ENCODE results near the gene ZER1.

Gene ZER1

DNA sequence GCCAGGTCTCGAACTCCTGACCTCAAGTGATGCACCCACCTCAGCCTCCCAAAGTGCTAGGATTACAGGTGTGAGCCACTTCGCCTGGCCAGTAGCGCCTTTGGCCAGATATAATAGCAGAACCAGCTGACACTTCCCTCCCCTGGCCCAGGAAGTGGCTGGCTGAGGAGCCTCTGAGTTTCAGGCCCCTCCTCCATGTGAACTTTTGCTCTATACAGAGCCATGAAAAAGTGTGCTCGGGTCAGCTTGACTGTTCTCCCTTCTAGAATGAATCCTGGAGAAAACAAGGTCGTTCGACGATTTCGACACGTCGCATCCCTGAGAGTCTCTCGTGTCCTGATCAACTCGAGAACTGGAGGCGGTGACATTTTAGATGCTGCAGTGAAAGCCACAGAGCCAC is 39.2 kb downstream of the ZER1 start:
- DNase-seq: no peak

DNA sequence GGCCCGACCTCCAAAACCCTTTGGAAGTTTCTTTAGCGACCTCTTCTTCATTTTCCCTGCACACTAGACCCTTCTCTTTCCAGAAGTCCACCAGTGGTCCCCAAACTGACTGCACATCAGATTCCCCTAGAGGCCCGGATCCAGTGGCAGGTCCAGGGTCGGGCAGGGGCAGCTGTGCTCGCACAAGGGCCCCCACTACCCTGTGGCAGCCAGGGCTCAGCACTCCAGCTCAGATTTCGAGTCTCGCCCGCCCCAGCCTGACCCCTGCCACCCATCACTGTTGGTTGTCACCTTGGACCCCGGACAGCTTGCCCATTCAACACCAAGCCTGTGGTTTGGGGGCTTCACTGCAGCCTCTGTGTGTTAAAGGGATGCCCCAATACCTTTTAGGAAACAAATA is 40.0 kb downstream of the ZER1 start:
- no peak for DNase-seq

DNA sequence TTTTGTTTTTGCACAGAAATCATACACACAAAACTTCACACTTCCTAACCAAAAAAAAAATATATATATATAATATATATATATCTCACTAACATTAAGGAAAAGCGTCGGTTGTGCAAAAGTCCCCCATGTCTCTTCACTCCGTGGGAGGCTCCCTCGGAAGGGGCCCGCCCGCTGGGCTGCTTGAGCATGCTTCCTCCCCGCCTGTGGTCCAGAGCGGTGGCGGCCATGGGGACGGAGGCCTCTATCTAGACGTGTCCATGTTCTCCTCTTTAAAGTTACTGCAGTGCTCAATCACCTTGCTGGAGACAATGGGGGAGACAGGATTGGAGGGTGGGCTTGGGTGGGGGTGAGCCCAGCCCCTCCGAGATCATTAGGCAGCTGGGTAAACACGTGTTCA is 40.6 kb downstream of the ZER1 start:
- no peak for DNase-seq

DNA sequence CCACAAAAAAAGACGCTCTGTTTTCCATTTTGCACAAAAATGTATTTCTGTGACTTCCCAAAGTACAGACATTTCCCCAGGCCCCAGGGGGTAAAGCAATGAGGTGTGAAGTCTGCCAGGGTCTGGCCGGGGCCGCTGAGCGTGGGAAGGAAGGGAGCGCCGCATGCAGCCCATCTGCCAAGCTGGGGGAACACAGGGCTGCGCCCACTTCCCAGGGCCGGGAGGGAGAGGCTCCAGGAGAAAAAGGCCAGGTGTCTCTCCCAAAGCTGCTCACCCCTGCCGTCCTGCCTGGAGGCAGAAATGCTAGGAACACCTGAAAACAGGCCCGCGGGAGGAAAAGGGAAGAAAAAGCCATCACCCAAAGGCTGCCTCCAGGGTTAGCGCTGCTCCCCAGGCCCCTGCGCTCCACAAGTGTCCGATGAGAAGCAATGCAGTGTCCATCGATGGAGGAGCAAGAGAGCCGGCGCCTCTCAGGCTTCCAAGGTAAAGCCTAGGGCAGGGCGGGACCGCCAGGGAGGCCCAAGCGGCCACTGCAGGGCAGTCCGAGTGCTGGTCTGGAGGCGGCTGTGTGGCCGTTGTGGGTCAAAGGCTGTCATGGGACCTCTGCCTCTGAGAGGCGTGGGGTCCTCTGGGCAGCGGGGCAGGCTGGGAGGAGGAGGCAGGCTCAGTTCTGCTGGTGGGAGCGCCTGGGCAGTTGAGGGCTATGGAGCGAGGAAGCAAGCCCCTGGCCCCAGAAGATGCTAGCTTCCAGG is 41.8 kb downstream of the ZER1 start:
- no peak for DNase-seq

DNA sequence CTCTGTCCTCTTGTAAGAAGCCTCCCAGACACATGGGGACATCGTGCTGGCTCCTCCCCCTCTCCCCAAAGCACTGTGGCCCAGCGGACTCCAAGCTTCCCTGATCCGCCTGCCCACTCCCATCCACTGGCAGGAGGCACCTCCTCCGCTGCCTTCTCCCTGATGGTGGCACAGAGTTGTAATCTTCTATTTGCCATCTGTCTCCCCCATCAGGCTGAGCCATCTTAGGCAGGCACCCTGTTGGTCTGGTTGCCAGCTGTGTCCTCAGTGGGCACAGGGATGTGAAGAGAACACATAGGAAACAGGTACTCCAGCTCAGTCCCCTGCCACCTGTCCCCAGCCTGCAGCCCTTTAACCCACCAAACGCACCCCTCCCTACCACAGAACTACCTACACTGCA is 42.4 kb downstream of the ZER1 start:
- peak; percentile 4 for DNase-seq

DNA sequence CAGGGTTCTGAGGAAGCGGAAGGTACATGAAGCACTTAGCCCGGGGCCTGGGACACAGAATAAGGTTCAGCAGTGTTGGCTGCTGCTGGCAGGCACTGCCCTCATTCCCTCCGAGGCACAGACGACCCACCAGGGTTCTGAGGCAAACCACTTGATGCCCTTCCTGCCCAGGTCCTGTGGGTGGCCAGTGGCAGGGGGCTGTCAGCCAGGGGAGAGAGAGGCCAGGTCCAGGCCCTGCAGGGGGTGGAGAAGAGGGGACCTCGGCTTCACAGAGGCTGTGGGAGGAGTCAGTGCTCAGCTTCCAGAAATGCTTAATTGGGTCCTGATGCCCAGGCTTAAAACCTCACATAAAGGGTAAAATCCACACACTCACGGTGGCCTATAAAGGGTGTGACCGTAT is 43.4 kb downstream of the ZER1 start:
- no peak for DNase-seq

DNA sequence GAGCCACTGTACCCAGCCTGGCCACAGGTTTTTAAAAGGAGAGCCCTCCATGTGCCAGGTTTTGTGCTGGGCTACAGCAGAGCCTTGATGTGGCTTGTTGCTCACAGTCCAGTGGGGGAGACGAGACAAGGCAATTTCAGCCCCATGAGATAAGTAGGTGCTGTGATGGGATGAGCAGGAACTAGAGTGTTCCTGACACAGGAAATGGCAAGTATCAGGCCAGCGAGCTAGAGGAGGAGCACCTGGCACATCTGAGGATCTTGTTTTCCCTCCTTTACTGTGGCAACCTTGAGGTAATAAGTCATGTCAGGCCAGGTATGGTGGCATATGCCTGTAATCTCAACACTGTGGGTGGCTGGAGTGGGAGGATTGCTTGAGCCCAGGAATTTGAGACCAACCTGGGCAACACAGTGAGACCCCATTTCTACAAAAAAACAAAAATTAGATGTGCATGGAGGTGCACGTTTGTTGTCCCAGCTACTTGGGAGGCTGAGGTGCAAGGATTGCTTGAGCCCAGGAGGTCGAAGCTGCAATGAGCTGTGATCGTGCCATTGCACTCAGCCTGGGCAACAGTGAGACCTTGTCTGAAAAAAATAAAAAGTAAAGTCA is 44.0 kb downstream of the ZER1 start:
- no peak for DNase-seq

DNA sequence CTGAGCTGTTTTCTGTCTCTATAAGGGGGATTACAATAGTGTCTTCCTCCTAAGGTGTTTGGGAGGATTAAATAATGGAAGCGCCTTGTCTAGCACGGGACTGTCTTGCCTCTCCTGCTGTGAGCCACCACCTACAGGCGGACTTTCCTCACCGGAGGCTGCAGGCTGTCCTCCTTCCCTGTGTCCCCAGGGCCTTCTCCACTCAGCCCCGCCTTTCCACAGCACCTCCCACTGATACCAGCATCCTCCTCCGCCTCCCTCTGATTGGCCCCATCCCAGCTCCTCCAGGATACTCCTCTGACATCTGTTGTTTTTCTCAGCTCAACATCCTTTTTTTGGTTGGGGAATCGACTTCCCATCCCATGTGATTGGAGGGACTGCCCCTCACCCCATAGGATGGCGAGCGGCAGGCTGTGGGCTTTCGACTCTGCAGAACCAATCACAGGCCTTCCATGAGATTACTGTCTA is 46.9 kb downstream of the ZER1 start:
- DNase-seq: no peak

DNA sequence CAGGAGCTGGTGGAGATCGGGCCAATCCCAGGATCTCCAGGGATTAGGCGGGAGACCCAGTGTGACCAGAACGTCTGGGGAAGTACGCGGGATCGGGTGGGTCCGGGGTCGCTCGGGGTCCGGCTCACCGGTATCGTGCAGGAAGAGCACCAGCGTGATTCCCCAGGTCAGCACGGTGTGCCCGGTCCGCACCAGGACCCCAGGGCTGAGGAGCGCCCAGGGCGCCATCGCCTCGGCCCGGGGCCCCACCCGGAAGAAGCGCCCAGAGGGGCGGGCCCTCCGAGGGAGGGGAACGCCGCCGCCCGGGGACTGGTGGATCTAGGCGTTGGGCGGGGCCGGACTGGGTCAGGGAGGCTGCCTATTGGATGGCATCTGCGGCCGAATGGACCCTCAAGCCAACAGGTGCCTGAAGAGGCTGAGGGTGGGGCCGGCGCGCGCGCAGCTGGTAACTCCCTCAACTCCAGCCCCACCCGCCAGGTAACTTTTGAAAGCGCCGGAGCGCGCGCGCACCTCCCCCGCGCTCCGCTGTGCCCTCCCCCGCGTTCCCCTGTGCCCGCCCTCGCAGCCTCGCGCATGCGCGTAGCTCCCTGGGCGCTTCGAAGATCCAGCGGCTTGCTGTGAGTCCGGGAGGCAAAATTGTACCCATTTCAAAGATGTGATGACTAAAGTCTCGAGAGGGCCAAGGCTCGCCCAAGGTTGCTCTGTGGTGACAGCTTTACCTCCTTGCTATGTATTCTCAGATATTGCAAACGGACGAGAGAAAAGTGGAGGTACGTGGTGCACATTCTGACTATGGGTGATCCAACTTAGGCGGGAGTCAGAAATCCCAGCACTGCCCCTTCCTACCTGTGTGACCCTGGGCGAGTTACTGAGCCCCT is 47.6 kb downstream of the ZER1 start, which contains the start of gene ZDHHC12:
ZDHHC12 (minus strand) TSS at position 262 of the 878 bp plus-strand sequence; CDS start at position 228, 34 bp downstream.
- peak; percentile 97 for DNase-seq

DNA sequence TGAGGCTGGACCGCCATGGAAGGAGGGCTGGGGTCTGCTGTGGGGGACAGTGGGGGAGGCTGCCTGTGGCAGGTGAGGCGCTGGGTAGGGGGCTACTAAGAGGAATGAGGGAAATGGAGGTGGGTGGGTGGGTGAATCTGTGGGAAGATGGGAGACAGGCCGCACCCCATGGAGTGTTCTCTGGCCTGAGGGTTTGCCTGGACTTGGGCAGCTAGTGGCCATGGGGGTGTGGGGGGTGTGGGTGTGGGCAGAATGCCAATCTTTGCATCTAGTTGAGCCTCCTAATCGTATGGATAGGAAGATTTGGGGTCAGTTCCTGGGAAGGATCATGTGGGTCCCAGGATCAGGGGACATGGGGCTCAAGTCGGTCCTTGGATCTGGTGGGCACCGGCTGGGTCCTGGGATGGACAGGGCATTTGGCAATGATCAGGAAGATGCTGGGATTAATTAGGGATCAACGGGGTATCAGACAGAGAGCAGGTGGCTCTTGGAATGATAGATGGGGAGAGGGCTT is 48.3 kb downstream of the ZER1 start:
- no peak for DNase-seq

DNA sequence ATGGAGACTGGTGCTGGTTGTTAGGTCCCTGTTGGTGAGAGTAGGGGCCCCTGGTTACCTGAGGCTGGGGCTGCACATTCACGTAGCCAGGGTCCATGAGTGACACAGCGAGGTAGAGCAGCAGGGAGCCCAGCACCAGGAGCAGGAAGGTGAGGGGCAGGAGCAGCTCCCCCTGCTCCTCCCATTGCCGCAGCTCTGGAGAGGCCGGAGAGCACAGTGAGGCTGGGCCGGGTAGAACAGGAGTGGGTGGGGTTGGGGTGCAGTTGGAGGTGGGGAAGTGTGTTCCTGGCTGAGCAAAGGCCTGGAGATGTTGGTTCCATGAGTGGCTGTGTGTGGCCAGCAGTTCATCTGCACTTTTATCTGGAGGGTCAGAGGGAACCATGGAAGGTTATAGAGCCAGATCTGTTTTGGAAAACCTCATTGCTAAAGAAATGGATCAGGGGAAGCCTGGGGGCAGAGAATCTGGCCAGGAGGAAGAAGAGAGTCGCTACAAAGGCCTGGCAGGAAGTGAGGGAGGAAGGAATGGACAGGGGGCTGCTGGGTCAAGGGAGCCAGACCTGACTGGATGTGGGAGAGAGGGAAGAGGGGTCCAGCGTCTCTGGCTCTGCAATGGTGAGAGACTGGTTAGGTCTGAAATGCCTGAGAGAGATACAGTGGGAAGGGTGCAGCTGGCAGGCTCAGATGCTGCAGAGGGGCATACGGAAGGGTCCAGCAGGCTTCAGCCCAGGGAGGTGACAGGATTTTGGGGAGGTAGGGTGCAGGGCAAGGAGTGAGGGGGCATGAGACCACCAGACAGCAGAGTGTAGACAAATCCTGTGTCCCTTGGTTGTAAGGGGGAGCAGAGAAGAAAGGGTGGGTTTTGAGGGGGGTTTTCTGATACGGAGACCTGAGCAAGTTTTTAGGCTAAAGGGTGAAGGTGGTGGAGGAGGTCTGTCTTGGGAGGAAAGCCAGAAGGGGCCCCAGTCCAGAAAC is 49.1 kb downstream of the ZER1 start:
- DNase-seq: no peak

DNA sequence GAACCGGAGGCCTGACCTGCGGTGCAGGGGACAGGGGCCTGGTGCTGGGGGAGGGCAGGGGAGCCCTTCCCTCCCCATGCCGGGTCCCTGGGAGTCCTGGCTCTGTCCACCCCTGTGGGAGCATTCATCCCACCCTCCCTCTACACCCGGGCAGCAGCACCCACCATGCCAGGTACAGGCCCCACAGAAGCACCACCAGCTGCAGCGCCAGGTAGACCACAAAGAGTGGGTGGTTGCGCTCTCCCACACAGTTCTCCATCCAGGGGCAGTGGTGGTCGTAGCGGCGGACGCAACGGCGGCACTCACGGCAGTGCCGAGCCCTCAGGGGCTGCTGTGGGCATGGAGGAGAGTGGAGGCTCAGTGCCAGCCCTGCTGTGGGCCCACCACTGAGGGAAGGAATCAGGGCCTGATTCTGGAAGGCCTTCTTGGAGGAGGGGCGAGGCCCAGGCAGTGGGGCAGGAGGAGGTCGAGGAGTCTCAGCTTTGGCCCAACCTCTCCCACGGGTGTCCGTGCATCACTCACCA is 50.2 kb downstream of the ZER1 start:
- no peak for DNase-seq

DNA sequence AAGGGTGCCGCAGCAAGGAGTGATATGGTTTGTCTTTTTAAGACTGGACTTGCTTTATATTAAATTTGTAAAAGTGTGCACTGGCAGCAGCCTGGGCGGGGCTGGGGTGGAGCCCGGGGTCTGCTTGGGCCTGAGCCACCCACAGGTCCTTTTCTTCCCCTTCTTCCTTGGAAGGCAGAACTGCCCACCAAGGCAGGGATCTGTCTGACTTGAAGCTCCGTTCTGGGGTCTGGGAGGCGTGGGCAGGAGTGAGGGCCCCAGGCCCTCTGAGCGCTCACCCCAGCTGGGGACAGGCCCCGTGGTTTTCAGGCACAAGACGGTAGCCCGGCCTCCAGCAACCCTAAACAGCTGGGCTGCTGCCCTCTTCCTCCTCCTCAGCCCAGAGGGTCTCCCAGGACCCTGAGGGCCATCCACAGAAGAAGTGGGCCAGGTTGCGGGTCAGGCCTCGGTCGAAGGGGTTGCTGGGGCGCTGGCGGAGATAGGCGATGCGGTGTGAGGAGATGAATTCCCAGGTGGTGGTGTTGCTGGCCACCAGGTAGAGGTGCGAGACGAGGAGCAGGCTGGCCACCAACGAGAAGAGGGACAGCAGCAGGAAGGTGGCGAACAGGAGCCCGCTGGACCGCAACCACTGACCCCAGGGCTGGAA is 50.8 kb downstream of the ZER1 start:
- no peak for DNase-seq

DNA sequence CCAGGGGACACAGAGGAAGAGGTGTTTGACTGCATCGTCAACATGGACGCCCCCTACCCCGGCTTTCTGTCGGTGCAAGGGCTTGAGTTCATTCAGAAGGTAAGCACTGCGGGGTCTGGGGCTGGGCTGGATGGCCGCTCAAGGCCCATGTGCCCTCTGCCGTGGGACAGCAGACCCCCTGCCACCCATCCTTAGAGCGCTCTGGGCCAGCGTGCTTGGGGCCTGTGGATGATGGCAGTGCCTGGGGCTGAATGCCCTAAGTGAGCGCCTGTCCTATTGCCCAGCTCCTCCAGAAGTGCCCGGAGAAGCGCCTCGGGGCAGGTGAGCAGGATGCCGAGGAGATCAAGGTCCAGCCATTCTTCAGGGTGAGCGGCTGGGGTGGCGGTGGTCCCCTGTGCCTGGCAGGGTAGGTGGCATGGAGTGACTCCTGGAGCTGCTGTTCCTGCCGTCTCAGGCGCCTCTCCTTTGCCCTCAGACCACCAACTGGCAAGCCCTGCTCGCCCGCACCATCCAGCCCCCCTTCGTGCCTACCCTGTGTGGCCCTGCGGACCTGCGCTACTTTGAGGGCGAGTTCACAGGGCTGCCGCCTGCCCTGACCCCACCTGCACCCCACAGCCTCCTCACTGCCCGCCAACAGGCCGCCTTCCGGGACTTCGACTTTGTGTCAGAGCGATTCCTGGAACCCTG is 51.7 kb downstream of the ZER1 start:
- no peak for DNase-seq

DNA sequence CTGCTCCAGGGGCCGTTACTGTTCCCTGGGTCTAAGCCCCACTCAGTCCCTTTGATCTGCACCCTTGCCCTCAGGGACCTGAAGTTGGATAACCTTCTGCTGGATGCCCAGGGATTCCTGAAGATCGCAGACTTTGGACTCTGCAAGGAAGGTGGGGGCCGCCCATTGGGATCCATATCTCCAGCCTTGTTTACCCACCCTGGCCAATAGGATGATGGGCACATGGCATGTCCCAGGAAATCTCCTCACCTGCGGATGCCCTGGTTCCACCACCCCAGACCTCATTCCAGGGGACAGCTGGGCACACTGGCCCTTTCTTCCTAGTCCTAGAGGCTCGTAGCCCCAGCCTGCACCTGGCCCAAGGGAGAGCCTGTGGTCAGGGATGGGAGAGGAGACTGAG is 53.3 kb downstream of the ZER1 start:
- no peak for DNase-seq

DNA sequence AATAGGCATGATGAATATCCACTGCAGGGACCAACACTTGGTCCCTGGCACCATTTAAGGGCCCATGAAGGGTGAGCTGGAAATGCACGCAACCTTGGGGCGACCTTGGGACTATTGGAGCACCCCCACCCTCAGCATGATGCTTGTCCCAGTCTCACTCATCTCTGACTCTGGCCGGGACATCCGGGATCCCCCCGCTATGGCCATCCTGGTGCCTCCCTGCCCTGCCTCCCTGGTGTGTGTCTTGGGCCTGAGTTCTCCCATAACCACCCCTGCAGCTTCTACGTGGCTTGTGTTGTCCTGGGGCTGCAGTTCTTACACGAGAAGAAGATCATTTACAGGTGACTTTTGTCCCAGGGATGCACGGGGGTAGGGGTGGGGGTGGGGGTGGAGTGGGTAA is 53.7 kb downstream of the ZER1 start:
- DNase-seq: no peak

DNA sequence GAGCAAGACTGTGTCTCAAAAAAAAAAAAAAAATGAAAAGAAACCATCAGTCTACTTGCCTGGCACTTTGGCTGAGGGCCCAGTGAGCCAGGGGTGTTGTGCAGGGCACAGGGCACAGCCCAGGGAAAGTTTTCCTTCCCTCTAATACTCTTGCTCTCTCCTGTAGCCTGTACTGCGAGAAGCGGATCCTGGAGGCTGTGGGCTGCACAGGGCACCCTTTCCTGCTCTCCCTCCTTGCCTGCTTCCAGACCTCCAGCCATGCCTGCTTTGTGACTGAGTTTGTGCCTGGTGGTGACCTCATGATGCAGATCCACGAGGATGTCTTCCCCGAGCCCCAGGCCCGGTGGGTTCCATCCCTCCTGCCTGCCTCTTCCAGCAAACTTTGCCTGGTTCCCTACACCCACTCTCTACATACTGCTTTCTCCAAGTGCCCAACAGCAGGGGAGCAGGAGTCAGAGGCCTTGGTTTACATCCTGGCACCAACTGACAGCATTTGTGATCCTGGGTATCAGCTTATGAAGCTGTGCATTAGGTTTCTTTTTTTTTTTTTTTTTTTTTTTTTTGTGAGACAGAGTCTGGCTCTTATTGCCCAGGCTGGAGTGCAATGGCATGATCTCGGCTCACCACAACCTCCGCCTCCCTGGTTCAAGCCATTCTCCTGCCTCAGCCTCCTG is 55.0 kb downstream of the ZER1 start:
- DNase-seq: no peak

DNA sequence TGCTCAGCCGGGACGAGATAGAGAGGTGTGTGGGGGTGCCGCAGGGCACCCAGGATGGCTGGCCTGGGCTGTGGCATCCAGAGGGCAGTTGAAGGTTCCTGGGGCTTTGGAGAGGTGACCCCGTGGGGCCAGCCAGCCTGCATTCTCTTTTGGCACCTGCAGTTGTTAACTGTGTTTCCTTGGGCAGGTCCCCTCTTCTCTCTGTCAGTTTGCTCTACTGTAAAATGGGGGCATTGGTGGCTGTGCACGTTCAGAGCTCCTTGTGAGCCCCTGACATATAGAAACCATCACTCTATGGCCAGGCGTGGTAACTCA is 56.3 kb downstream of the ZER1 start:
- DNase-seq: no peak

DNA sequence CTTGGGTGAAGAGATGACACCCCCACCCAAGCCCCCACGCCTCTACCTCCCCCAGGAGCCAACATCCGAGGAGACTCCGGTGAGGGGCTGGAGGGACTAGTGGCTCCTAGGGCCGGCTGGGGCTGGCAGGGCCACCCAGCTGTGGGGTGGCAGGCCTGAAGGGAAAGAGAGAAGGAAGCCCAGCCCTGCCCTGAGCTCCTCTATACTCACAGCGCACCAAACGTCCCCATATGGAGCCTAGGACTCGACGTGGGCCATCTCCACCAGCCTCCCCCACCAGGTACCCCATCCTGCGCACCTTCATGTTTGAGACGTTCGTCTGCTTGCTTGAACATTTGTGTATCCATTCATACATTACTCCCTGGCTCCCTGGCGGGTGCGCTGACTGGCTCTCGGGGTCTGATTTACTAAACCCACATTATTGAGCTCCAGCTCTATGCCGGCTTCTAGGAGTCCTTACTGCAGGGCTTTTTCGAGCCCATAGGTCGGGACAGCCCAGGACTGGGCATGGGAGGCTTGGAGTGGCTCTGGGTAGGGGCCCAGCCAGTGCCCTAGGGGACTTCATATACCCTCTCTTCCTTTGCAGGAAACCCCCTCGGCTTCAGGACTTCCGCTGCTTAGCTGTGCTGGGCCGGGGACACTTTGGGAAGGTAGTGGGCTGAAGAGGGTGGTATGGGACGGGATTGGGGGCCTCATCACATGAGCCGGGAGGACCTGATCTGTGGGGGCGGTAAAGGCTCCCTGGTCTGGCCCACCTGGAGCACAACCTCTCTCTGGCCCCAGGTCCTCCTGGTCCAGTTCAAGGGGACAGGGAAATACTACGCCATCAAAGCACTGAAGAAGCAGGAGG is 56.9 kb downstream of the ZER1 start:
- DNase-seq: no peak

Data from NCI-H1417 treated with DMSO at 0.1 percent for 48 hours (cell line).